Measurements from ENCODE around the gene CXCR4. TPM values are rescaled to one million over a fixed set of nuclear protein-coding genes. Genes with fewer than 3 reads are reported as not detected.
"Not testable (repeated sequence)": the region's sequence is repeated elsewhere in the genome, so short reads cannot be mapped to it uniquely, and the experiment has no call there.

Gene CXCR4
- total and polyA plus RNA-seq, 2 donors (not counting 1 experiment from before 2014, with no cell fraction given) = 1,832 to 2,119 TPM

DNA sequence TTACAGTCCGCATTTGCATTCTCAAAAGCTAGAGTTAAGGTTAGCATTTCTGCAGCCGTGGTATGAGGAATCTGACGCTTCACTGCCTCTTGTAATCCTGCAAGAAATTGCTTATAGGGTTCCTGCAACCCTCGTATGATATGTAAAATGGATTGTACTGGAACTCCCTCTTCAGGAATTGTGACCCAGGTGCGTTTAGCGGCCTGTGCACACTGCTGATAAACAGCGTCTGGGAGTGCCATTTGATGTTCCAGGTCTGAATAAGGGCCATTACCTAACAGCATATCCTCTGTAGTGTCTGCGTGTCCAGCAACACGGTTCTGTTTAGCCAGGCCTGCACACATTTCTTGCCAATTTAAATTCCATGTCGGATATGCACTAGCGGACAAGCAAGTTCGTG is 42.5 kb downstream of the CXCR4 start:
- H3K27ac Mint-ChIP-seq = no peak overlapping the region
- Histone ChIP-seq H3K9ac (ENCODE audit: low read length) (no peak overlapping the region), H3K27ac (ENCODE audit: low read length in 2 of 2) (no peak overlapping the region), H3K4me3 (ENCODE audit: control extremely low read depth in 1 of 5, extremely low read depth in 1 of 5, insufficient read depth in 1 of 5, low read depth in 2 of 5, low read length in 4 of 5) (no peak overlapping the region), H3K27me3 (replicated peaks in 1 of 4; ENCODE audit: control extremely low read depth in 1 of 4, control insufficient read depth in 3 of 4, insufficient read depth in 4 of 4, low read length in 3 of 4) (no peaks in the 10 kb centered on the region), H3K36me3 (replicated peaks in 1 of 2; ENCODE audit: control extremely low read depth in 1 of 2, control insufficient read depth in 1 of 2, extremely low read depth in 1 of 2, insufficient read depth in 2 of 2, low read length in 1 of 2) (no peaks in the 10 kb centered on the region), H3K9me3 (ENCODE audit: control extremely low read depth in 1 of 3, control insufficient read depth in 2 of 3, insufficient read depth in 1 of 3, low read length in 2 of 3) (peaks cover 3 to 19% (median 6%) of the 10 kb centered on the region in 3 donors), H2AFZ (ENCODE audit: insufficient read depth, low read depth, low read length, poor library complexity, severe bottlenecking) (no peak overlapping the region), H4K20me1 (ENCODE audit: control insufficient read depth, insufficient read depth, low read length, poor library complexity, severe bottlenecking) (no peaks in the 10 kb centered on the region), H3K4me2 (replicated peaks; ENCODE audit: low read depth, low read length, poor library complexity, severe bottlenecking) (no peak overlapping the region), H3K4me1 (ENCODE audit: control insufficient read depth in 2 of 2, insufficient read depth in 2 of 2, low read length in 2 of 2) (peaks cover 15% of the 10 kb centered on the region in 2 donors), H3K79me2 (ENCODE audit: control insufficient read depth, insufficient read depth, low read length) (no peaks in the 10 kb centered on the region)
- intact Hi-C loops (cut with micrococcal nuclease) = no loop called here
- ChIA-PET POLR2A (no interaction called here), CTCF (no interaction called here)
- no peak overlapping the region for H3K4me3 Mint-ChIP-seq
- H3K4me1 Mint-ChIP-seq = peaks cover 26% of the 10 kb centered on the region
- WGBS (ENCODE audit: insufficient coverage) = 82% methylated on average over 12 of the region's 12 CpGs
- ATAC-seq (ENCODE audit: low read depth) = no peak
- no peak for DNase-seq
- TF ChIP-seq, protein P1, sequence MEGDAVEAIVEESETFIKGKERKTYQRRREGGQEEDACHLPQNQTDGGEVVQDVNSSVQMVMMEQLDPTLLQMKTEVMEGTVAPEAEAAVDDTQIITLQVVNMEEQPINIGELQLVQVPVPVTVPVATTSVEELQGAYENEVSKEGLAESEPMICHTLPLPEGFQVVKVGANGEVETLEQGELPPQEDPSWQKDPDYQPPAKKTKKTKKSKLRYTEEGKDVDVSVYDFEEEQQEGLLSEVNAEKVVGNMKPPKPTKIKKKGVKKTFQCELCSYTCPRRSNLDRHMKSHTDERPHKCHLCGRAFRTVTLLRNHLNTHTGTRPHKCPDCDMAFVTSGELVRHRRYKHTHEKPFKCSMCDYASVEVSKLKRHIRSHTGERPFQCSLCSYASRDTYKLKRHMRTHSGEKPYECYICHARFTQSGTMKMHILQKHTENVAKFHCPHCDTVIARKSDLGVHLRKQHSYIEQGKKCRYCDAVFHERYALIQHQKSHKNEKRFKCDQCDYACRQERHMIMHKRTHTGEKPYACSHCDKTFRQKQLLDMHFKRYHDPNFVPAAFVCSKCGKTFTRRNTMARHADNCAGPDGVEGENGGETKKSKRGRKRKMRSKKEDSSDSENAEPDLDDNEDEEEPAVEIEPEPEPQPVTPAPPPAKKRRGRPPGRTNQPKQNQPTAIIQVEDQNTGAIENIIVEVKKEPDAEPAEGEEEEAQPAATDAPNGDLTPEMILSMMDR (IDR thresholded peaks at IDR 0.05) = no peak
- TF ChIP-seq EZH2 (IDR thresholded peaks at IDR 0.05; ENCODE audit: borderline replicate concordance, insufficient read depth, low read depth, low read length, poor library complexity, severe bottlenecking) = no peak
- peaks cover 2% of the 10 kb centered on the region for H3K9me3 Mint-ChIP-seq (ENCODE audit: insufficient read depth)
- H3K27me3 Mint-ChIP-seq = no peaks in the 10 kb centered on the region

DNA sequence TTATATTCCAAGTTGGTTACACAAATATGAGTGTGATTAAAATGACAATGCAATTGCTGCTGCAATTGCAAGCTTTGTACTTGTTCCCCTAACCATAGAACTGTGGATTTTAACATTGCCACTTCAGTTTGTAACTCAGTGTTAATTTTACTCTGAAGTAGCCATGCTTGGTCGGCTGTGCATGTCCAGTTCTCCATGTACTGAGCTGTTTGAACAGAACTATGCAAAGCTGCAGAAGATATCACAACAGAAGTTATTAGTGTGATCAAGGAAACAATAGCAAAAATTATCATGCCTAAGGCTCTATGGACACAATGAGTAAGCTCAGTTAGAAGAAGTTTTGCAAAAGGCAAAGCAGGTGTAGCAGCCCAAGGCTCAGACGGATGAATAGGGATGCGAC is 45.3 kb downstream of the CXCR4 start:
- peaks cover 15% of the 10 kb centered on the region in 2 donors for H3K4me1 ChIP-seq (ENCODE audit: control insufficient read depth in 2 of 2, insufficient read depth in 2 of 2, low read length in 2 of 2)
- no peak overlapping the region for H2AFZ ChIP-seq (ENCODE audit: insufficient read depth, low read depth, low read length, poor library complexity, severe bottlenecking)
- TF ChIP-seq EZH2 (IDR thresholded peaks at IDR 0.05; ENCODE audit: borderline replicate concordance, insufficient read depth, low read depth, low read length, poor library complexity, severe bottlenecking) = no peak
- TF ChIP-seq, protein P1 (IDR thresholded peaks at IDR 0.05) = no peak
- H3K79me2 ChIP-seq (ENCODE audit: control insufficient read depth, insufficient read depth, low read length) = no peaks in the 10 kb centered on the region
- no peaks in the 10 kb centered on the region for H3K27me3 ChIP-seq (replicated peaks in 1 of 4; ENCODE audit: control extremely low read depth in 1 of 4, control insufficient read depth in 3 of 4, insufficient read depth in 4 of 4, low read length in 3 of 4)
- H3K4me1 Mint-ChIP-seq = peaks cover 33% of the 10 kb centered on the region
- H3K36me3 ChIP-seq (replicated peaks in 1 of 2; ENCODE audit: control extremely low read depth in 1 of 2, control insufficient read depth in 1 of 2, extremely low read depth in 1 of 2, insufficient read depth in 2 of 2, low read length in 1 of 2) = no peaks in the 10 kb centered on the region
- 22% methylated on average over 3 of the region's 3 CpGs for WGBS (ENCODE audit: insufficient coverage)
- H3K4me3 ChIP-seq (ENCODE audit: control extremely low read depth in 1 of 5, extremely low read depth in 1 of 5, insufficient read depth in 1 of 5, low read depth in 2 of 5, low read length in 4 of 5) = no peak overlapping the region
- H3K9me3 Mint-ChIP-seq (ENCODE audit: insufficient read depth) = no peaks in the 10 kb centered on the region
- POLR2A ChIA-PET = no interaction called here
- peaks cover 3 to 16% (median 6%) of the 10 kb centered on the region in 3 donors for H3K9me3 ChIP-seq (ENCODE audit: control extremely low read depth in 1 of 3, control insufficient read depth in 2 of 3, insufficient read depth in 1 of 3, low read length in 2 of 3)
- H3K27ac Mint-ChIP-seq = peak overlapping the region; percentile 2
- H4K20me1 ChIP-seq (ENCODE audit: control insufficient read depth, insufficient read depth, low read length, poor library complexity, severe bottlenecking) = no peaks in the 10 kb centered on the region
- CTCF ChIA-PET = interaction anchor here (1.2 kb wide), 1 partner anchor 38 kb away, joined by 3 read pairs; no protein-coding TSS in a partner anchor
- no peak for ATAC-seq (ENCODE audit: low read depth)
- H3K27me3 Mint-ChIP-seq = no peaks in the 10 kb centered on the region
- no peak overlapping the region for H3K27ac ChIP-seq (ENCODE audit: low read length in 2 of 2)
- no peak overlapping the region for H3K4me2 ChIP-seq (replicated peaks; ENCODE audit: low read depth, low read length, poor library complexity, severe bottlenecking)
- DNase-seq = peak; percentile 32
- no peak overlapping the region for H3K9ac ChIP-seq (ENCODE audit: low read length)
- H3K4me3 Mint-ChIP-seq = peak overlapping the region; percentile 54
- intact Hi-C loops (cut with micrococcal nuclease) = no loop called here

DNA sequence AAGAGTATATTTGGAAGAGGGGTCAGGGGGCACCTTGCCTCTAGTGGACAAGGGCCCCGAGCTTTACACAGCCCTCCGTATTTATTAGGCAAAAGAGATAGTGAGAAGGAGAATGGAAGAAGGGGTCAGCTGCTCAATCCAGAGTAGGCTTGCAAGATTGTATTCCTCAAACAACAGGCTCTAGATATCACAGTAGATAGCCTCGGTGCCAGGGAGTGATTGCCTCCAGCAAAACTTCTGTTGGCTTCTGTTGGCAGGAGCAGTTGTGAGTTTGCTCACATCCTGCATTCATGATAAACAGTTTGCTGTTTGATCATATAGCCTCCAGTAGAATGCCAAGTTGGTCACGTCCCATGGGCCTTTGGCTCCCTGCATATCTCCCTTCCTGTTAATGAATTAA is 46.1 kb downstream of the CXCR4 start:
- Histone ChIP-seq H3K9me3 (ENCODE audit: control extremely low read depth in 1 of 3, control insufficient read depth in 2 of 3, insufficient read depth in 1 of 3, low read length in 2 of 3) (peaks cover 3 to 14% (median 6%) of the 10 kb centered on the region in 3 donors), H3K4me1 (ENCODE audit: control insufficient read depth in 2 of 2, insufficient read depth in 2 of 2, low read length in 2 of 2) (peaks cover 15% of the 10 kb centered on the region in 2 donors)
- intact Hi-C loops (cut with micrococcal nuclease); ATAC-seq (ENCODE audit: low read depth); H3K9me3 Mint-ChIP-seq (ENCODE audit: insufficient read depth); H3K9ac ChIP-seq (ENCODE audit: low read length); POLR2A ChIA-PET; H3K36me3 ChIP-seq (replicated peaks in 1 of 2; ENCODE audit: control extremely low read depth in 1 of 2, control insufficient read depth in 1 of 2, extremely low read depth in 1 of 2, insufficient read depth in 2 of 2, low read length in 1 of 2); H3K27me3 Mint-ChIP-seq; H3K4me3 ChIP-seq (ENCODE audit: control extremely low read depth in 1 of 5, extremely low read depth in 1 of 5, insufficient read depth in 1 of 5, low read depth in 2 of 5, low read length in 4 of 5); H3K79me2 ChIP-seq (ENCODE audit: control insufficient read depth, insufficient read depth, low read length); H3K27me3 ChIP-seq (replicated peaks in 1 of 4; ENCODE audit: control extremely low read depth in 1 of 4, control insufficient read depth in 3 of 4, insufficient read depth in 4 of 4, low read length in 3 of 4); H3K27ac Mint-ChIP-seq; H3K4me2 ChIP-seq (replicated peaks; ENCODE audit: low read depth, low read length, poor library complexity, severe bottlenecking); H3K4me3 Mint-ChIP-seq; H3K27ac ChIP-seq (ENCODE audit: low read length in 2 of 2); H4K20me1 ChIP-seq (ENCODE audit: control insufficient read depth, insufficient read depth, low read length, poor library complexity, severe bottlenecking); DNase-seq; H2AFZ ChIP-seq (ENCODE audit: insufficient read depth, low read depth, low read length, poor library complexity, severe bottlenecking): not testable (repeated sequence)
- CTCF ChIA-PET = interaction anchor here (1.2 kb wide), 1 partner anchor 39 kb away, joined by 3 read pairs; no protein-coding TSS in a partner anchor
- WGBS (ENCODE audit: insufficient coverage) = 100% methylated on average over 2 of the region's 4 CpGs
- peaks cover 33% of the 10 kb centered on the region for H3K4me1 Mint-ChIP-seq
